ENCODE data around the gene SMIM20. TPM values are rescaled to one million over a fixed set of nuclear protein-coding genes. Genes with fewer than 3 reads are reported as not detected.

Gene SMIM20
- total and polyA plus RNA-seq, 2 of the 4 experiments (the other 2 are of a cell fraction): 13.6 to 23.1 TPM

DNA sequence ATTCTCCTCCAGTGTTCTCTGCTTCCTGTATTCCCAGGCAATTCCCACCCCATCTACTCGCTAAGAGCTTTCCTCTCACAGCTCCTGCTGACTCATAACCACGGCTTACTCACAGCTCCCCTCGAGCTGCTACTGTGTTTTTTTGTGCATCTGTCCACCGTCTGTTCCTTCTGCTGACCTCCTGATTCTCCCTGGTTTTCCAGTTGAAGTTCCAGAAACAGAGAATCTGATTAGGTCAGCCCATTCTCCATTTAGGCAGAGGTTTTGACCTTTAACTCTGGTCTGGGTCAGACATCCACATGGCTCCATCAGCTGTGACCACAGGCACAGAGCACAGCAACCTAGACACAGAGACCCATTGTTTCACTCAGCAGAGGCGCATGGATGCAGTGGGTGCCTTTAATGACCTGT is 5.5 kb upstream of the SMIM20 start:
- H2AFZ ChIP-seq (replicated peaks; ENCODE audit: low read length, poor library complexity): no peak overlapping the region
- no peaks in the 10 kb centered on the region for H3K9me3 ChIP-seq (ENCODE audit: control insufficient read depth, insufficient read depth, low read length)
- no peaks in the 10 kb centered on the region for H3K36me3 ChIP-seq (ENCODE audit: control insufficient read depth, insufficient read depth, low read length)
- no peak overlapping the region; the same call in 1 of the 2 replicates for H2BK120ac ChIP-seq (ENCODE audit: low read depth, low read length)
- no peak overlapping the region; the same call in 1 of the 2 replicates for H3K14ac ChIP-seq (replicated peaks; ENCODE audit: low read depth, low read length)
- H3K4me2 ChIP-seq (ENCODE audit: low read depth, low read length): 0 out of 2 replicates have a peak overlapping the region, but pooled peaks have one; percentile 2
- H4K20me1 ChIP-seq (ENCODE audit: insufficient read depth, low read length): no peaks in the 10 kb centered on the region
- no peak overlapping the region for H4K91ac ChIP-seq (ENCODE audit: insufficient read depth, low read depth, low read length)
- dilution Hi-C loops (cut with HindIII; ENCODE audit: low sequenced_read_pairs, unreplicated experiment) (no loop called here), in situ Hi-C loops (cut with MboI; ENCODE audit: low sequenced_read_pairs) (no loop called here), intact Hi-C loops (cut with micrococcal nuclease) (no loop called here)
- no peak overlapping the region for H3K23ac ChIP-seq (ENCODE audit: low read depth, low read length)
- no peaks in the 10 kb centered on the region for H3K27me3 ChIP-seq (ENCODE audit: control insufficient read depth, insufficient read depth, low read length)
- H2BK5ac ChIP-seq (ENCODE audit: low read depth, low read length, poor library complexity, severe bottlenecking): no peak overlapping the region
- H3K27ac ChIP-seq (ENCODE audit: insufficient read depth, low read length): peak overlapping the region; percentile 18; the same call in 1 of the 2 replicates
- POLR2A ChIA-PET (ENCODE audit: unreplicated experiment): no interaction called here
- TF ChIP-seq BHLHE40 (IDR thresholded peaks at IDR 0.05; ENCODE audit: low read depth, low read length): no peak
- peak; percentile 47; the same call in 1 of the 2 replicates for TF ChIP-seq NFE2L2 (IDR thresholded peaks at IDR 0.05; ENCODE audit: low read depth, low read length)
- TF ChIP-seq FOS (IDR thresholded peaks at IDR 0.05; ENCODE audit: low read depth, low read length): peak; percentile 90
- no peak for TF ChIP-seq CHD1 (IDR thresholded peaks at IDR 0.05; ENCODE audit: low read depth, low read length)
- no peak; the same call in 1 of the 2 replicates for TF ChIP-seq MAFK (IDR thresholded peaks at IDR 0.05; ENCODE audit: low read depth, low read length)
- no peak for TF ChIP-seq CEBPB (IDR thresholded peaks at IDR 0.05; ENCODE audit: low read depth, low read length)
- DNase-seq (peak; percentile 99), ATAC-seq (ENCODE audit: low read depth) (peak; percentile 97)
- CTCF ChIA-PET: interaction anchor here (0.7 kb wide), 1 partner anchor 9 kb away, joined by 3 read pairs; no protein-coding TSS in a partner anchor
- H4K8ac ChIP-seq (ENCODE audit: low read depth in 2 of 2, low read length in 2 of 2): peak overlapping the region in 1 of 2 experiments; percentile 53; a peak in 1 of 4 replicates
- no peak overlapping the region for H3K4me3 ChIP-seq (ENCODE audit: insufficient read depth, low read depth, low read length)
- H2BK20ac ChIP-seq (ENCODE audit: low read depth, low read length): peak overlapping the region; percentile 14; the same call in 1 of the 2 replicates
- WGBS, 2 experiments (ENCODE audit: extremely low coverage in 2 of 2, insufficient read length in 1 of 2): 0% methylated on average over 2 of the region's 5 CpGs; no CpG with 5 or more reads in 1 of the 2 experiments
- H2AK5ac ChIP-seq (ENCODE audit: low read depth, low read length): peak overlapping the region; percentile 83
- H3K9ac ChIP-seq (ENCODE audit: low read depth, low read length): no peak overlapping the region
- peak overlapping the region; percentile 27; the same call in 1 of the 3 replicates for H2BK15ac ChIP-seq (ENCODE audit: low read depth, low read length)
- H3K79me1 ChIP-seq (ENCODE audit: low read depth in 1 of 2, low read length in 2 of 2): 0 out of 4 replicates have a peak, but pooled peaks cover 0 to 5% of the 10 kb centered on the region in 2 experiments
- BruUV-seq (replicated peaks): no TSS peak
- H2AK9ac ChIP-seq (replicated peaks; ENCODE audit: low read depth, low read length, poor library complexity): no peak overlapping the region
- H3K56ac ChIP-seq (ENCODE audit: extremely low read depth, insufficient read depth, low read length): no peak overlapping the region
- no peak overlapping the region for H3K18ac ChIP-seq (ENCODE audit: low read depth, low read length)
- H3K4ac ChIP-seq (ENCODE audit: low read depth, low read length): peak overlapping the region; percentile 19; the same call in 1 of the 2 replicates
- no peaks in the 10 kb centered on the region; the same call in 1 of the 2 replicates for H3K9me1 ChIP-seq (ENCODE audit: insufficient read depth, low read length)
- no peak overlapping the region for H4K5ac ChIP-seq (ENCODE audit: low read depth, low read length)
- H3K4me1 ChIP-seq (ENCODE audit: control insufficient read depth, insufficient read depth, low read length): peaks cover 7% of the 10 kb centered on the region

Measured in IMR-90 (cell line).